Vagina (tissue), 2 donors: Measurements from ENCODE around the gene SLC32A1.

Experiments
- POLR2A ChIP-seq, 2 donors: fragments of 450-650 bp; IDR thresholded peaks; one replicate each; pipeline ENCODE4 v1.6.1; 2017; ENCODE audit warnings: antibody characterized with exemption in 2 of 2, mild to moderate bottlenecking in 2 of 2, moderate library complexity in 2 of 2
- TF ChIP-seq, protein P1 (sequence below), 3 experiments: fragments of 450-650 bp in 2 of 3; fragments of 200-600 bp in 1 of 3; sonication (generic) in 1 of 3; IDR thresholded peaks; one replicate each; pipeline ENCODE4 v1.5.1; 2017 to 2019; ENCODE audit warnings: antibody characterized with exemption in 3 of 3, mild to moderate bottlenecking in 2 of 3, moderate library complexity in 2 of 3

DNA sequence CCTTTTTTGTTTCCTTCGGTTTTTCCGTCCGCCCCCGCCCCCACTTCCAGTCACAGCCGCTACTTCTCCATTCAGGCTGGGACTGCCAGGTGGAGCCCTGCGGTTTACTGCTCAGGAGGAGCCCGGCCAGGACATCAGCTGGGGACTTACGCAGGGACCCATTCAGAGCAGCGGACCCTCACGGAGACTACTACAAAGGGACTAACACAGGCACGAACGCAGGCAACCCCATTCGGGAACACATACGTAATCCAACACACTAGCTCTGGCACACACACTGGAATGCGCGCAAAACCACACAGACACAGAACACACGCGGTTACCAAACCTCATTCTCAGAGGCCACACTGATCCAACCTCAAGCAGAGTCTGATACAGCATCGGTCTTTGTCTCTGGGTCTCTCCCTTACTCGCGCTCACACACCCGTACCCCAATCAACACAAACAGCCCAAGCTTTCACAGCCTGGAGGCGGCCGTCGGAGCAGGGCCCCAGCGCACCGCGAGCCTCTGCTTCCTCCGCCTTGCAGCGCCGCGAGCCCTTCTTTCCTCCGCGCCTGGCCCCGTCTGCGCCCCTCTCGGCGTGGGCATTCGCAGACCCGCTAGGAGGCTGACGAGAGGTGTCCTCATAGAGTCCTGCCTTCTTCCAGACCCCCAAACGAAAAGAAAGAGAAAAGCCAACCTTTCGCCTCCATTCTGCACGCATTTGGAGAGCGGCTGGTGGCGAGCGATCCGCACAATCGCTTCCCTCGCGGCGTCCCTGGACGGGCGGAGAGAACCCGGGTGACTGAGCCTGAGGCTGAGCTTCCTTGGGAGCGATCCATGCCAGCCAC, 1.1 kb upstream of the SLC32A1 start:
- TF ChIP-seq POLR2A (IDR thresholded peaks at IDR 0.05): no peak
- TF ChIP-seq, protein P1, sequence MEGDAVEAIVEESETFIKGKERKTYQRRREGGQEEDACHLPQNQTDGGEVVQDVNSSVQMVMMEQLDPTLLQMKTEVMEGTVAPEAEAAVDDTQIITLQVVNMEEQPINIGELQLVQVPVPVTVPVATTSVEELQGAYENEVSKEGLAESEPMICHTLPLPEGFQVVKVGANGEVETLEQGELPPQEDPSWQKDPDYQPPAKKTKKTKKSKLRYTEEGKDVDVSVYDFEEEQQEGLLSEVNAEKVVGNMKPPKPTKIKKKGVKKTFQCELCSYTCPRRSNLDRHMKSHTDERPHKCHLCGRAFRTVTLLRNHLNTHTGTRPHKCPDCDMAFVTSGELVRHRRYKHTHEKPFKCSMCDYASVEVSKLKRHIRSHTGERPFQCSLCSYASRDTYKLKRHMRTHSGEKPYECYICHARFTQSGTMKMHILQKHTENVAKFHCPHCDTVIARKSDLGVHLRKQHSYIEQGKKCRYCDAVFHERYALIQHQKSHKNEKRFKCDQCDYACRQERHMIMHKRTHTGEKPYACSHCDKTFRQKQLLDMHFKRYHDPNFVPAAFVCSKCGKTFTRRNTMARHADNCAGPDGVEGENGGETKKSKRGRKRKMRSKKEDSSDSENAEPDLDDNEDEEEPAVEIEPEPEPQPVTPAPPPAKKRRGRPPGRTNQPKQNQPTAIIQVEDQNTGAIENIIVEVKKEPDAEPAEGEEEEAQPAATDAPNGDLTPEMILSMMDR (IDR thresholded peaks at IDR 0.05): no peak
